ENCODE data around the gene RASGRF2. TPM values are rescaled to one million over a fixed set of nuclear protein-coding genes. Genes with fewer than 3 reads are reported as not detected.

RASGRF2 gene
- total RNA-seq, 2 experiments from 2014 or later, result 4.8 to 12.3 TPM

GRCh38 chr5:81214848-81215247 lies 254.7 kb downstream of the RASGRF2 start:
- Mint-ChIP-seq H3K4me3 (no peak overlapping the region), H3K9me3 (ENCODE audit: low read depth) (no peaks in the 10 kb centered on the region), H3K27ac (no peak overlapping the region), H3K4me1 (peaks cover 21% of the 10 kb centered on the region), H3K36me3 (peaks cover 6% of the 10 kb centered on the region), H3K27me3 (no peaks in the 10 kb centered on the region)
- no peak for DNase-seq
- CTCF ChIA-PET, result no interaction called here
- ATAC-seq, result peak; percentile 55

- no peaks in the 10 kb centered on the region for H3K27me3 Mint-ChIP-seq
- CTCF ChIA-PET, result no interaction called here
- peaks cover 6% of the 10 kb centered on the region for H3K36me3 Mint-ChIP-seq
- ATAC-seq, result no peak
- H3K4me3 Mint-ChIP-seq, result no peak overlapping the region
- no peak for DNase-seq
- peaks cover 21% of the 10 kb centered on the region for H3K4me1 Mint-ChIP-seq
- no peaks in the 10 kb centered on the region for H3K9me3 Mint-ChIP-seq (ENCODE audit: low read depth)
- H3K27ac Mint-ChIP-seq, result no peak overlapping the region
Observed at GRCh38 chr5:81216152-81216551, 256.0 kb downstream of the RASGRF2 start.

- Mint-ChIP-seq H3K4me3 (no peak overlapping the region), H3K4me1 (peaks cover 14% of the 10 kb centered on the region), H3K27me3 (no peaks in the 10 kb centered on the region), H3K36me3 (peaks cover 6% of the 10 kb centered on the region), H3K27ac (no peak overlapping the region), H3K9me3 (ENCODE audit: low read depth) (no peaks in the 10 kb centered on the region)
- no peak for ATAC-seq
- DNase-seq, result no peak
- CTCF ChIA-PET, result interaction anchor here (1.1 to 1.3 kb wide), 2 partner anchors 23 to 24 kb away, joined by 3 to 5 read pairs; no protein-coding TSS in a partner anchor
Observed at GRCh38 chr5:81219389-81219788, 259.2 kb downstream of the RASGRF2 start.

- no peaks in the 10 kb centered on the region for H3K9me3 Mint-ChIP-seq (ENCODE audit: low read depth)
- ATAC-seq (no peak), DNase-seq (no peak)
- H3K27ac Mint-ChIP-seq, result no peak overlapping the region
- no peaks in the 10 kb centered on the region for H3K27me3 Mint-ChIP-seq
- CTCF ChIA-PET, result no interaction called here
- no peak overlapping the region for H3K4me3 Mint-ChIP-seq
- no peaks in the 10 kb centered on the region for H3K4me1 Mint-ChIP-seq
- peaks cover 4% of the 10 kb centered on the region for H3K36me3 Mint-ChIP-seq
Observed at GRCh38 chr5:81222285-81222684, 262.1 kb downstream of the RASGRF2 start.

GRCh38 chr5:81225463-81225862 lies 265.3 kb downstream of the RASGRF2 start:
- Mint-ChIP-seq H3K9me3 (ENCODE audit: low read depth) (no peaks in the 10 kb centered on the region), H3K4me1 (peaks cover 2% of the 10 kb centered on the region), H3K27ac (no peak overlapping the region), H3K4me3 (no peak overlapping the region), H3K27me3 (no peaks in the 10 kb centered on the region), H3K36me3 (no peaks in the 10 kb centered on the region)
- ATAC-seq (no peak), DNase-seq (no peak)
- CTCF ChIA-PET, result interaction anchor here (0.7 kb wide), 2 partner anchors 574 to 668 kb away, joined by 4 to 7 read pairs; no protein-coding TSS in a partner anchor

GRCh38 chr5:81226286-81226685 lies 266.1 kb downstream of the RASGRF2 start:
- H3K36me3 Mint-ChIP-seq, result no peaks in the 10 kb centered on the region
- H3K27me3 Mint-ChIP-seq, result no peaks in the 10 kb centered on the region
- H3K9me3 Mint-ChIP-seq (ENCODE audit: low read depth), result no peaks in the 10 kb centered on the region
- ATAC-seq (no peak), DNase-seq (no peak)
- no peak overlapping the region for H3K27ac Mint-ChIP-seq
- H3K4me3 Mint-ChIP-seq, result no peak overlapping the region
- CTCF ChIA-PET, result no interaction called here
- peaks cover 4% of the 10 kb centered on the region for H3K4me1 Mint-ChIP-seq

- DNase-seq (no peak), ATAC-seq (no peak)
- Mint-ChIP-seq H3K27ac (no peak overlapping the region), H3K9me3 (ENCODE audit: low read depth) (no peaks in the 10 kb centered on the region), H3K36me3 (no peaks in the 10 kb centered on the region), H3K4me3 (no peak overlapping the region), H3K27me3 (no peaks in the 10 kb centered on the region), H3K4me1 (peaks cover 4% of the 10 kb centered on the region)
- CTCF ChIA-PET, result no interaction called here
Observed at GRCh38 chr5:81226949-81227348, 266.8 kb downstream of the RASGRF2 start.

DNA sequence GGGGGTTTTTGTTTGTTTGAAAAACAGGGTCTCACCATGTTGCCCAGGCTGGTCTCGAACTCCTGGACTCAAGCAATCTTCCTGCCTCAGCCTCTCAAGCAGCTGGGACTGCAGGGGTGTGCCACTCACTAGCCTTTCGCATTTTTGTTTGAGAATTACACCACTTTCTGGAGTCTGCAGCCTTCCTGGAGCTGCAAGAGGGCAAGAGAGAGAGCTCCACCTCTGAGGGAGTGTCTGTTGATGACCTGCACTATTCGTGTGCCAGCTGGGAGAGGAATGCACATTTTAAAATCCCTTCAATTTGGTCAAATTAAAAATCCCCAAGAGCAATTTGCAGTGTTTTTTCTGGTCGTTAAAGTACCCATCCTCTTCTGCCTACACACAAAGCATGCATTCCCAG lies 267.9 kb downstream of the RASGRF2 start:
- Mint-ChIP-seq H3K27me3 (no peaks in the 10 kb centered on the region), H3K27ac (no peak overlapping the region), H3K4me1 (peaks cover 4% of the 10 kb centered on the region), H3K36me3 (no peaks in the 10 kb centered on the region), H3K4me3 (no peak overlapping the region), H3K9me3 (ENCODE audit: low read depth) (no peaks in the 10 kb centered on the region)
- CTCF ChIA-PET, result no interaction called here
- DNase-seq, result no peak
- no peak for ATAC-seq

DNA sequence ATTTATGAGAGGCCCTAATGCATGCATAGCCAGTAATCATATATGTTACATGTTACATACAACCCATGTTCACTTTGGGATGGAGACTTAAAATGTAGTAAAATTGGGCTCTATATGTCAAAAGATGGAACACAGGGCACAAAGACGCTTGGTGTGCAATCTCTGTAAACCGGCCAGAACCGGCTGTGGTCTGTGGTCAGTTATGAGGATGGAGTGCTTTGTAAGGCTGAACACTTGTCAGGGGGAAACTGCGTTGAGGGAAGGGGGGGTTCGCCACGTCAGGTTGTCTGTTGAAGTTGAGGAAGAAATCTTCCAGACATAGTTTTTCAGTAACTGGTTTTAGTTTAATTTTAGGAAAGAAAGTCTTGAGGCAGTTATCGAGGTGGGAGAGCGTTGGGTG lies 270.3 kb downstream of the RASGRF2 start:
- H3K9me3 Mint-ChIP-seq (ENCODE audit: low read depth), result no peaks in the 10 kb centered on the region
- no peak for DNase-seq
- H3K36me3 Mint-ChIP-seq, result no peaks in the 10 kb centered on the region
- ATAC-seq, result no peak
- H3K4me1 Mint-ChIP-seq, result peaks cover 12% of the 10 kb centered on the region
- H3K27me3 Mint-ChIP-seq, result no peaks in the 10 kb centered on the region
- H3K4me3 Mint-ChIP-seq, result no peak overlapping the region
- no peak overlapping the region for H3K27ac Mint-ChIP-seq
- CTCF ChIA-PET, result no interaction called here

DNA sequence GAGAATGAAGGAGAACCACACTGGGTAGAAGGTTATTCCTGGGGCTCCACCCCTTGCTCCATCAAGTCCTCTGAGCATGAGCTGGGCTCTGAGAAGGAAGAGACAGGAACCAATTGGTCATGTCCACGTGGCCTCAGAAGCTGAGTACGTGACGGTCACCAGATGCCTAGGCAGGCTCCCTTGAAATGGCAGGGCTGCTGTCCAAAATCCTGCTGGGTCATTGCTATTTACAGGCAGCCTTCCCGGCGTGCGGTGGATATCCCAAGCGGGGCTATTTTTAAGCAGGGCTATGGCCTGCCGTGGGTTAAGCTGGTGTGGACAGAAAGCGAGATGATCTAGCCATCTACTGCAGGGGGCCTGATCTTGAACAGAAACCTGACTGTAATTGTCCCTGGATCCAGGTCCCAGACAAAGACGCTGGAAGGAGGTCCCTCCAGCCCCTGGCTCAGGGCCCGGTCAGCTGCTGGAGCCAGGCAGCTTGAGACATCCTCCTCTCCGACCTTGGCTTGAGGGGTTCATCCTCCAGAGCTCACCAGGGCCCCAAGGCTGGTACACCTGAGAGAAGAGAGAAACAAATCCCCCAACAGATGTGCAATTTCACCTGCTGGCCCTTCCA lies 272.4 kb downstream of the RASGRF2 start:
- CTCF ChIA-PET, result no interaction called here
- Mint-ChIP-seq H3K4me1 (peaks cover 12% of the 10 kb centered on the region), H3K27ac (no peak overlapping the region), H3K4me3 (no peak overlapping the region), H3K36me3 (no peaks in the 10 kb centered on the region), H3K9me3 (ENCODE audit: low read depth) (no peaks in the 10 kb centered on the region), H3K27me3 (no peaks in the 10 kb centered on the region)
- DNase-seq (no peak), ATAC-seq (no peak)

DNA sequence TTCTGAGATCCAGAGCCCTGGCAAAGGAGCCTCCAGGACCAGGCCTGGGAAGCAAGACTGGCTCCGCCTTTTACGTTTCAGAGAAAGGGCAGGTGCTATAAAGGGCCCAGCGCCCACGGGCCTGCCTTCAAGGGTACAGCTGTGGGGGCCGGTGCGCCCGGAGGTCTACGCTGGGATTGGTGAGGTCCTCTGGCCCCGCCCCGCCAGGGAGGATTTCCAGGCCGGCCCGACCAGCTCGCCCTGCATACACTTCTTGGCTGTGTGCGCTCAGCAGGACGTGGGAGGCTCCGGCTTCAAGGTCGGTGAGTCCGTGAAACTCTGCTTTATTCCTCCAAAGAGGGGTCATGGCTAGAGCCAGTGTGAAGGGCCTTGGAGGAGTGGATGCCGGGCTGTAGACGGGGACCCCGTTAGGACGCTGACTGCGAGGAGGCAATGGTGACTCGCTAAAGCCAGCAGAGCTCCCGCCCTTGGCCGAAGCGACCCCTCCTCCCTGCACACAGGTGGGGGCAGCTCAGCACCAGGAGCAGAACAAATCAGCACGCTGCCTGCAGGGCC lies 273.0 kb downstream of the RASGRF2 start, which contains the start of gene CKMT2:
Gene CKMT2, plus strand, starts transcription at position 243 of the 555 bp plus-strand sequence. CDS start 17,811 bp downstream, outside the sequence.
- DNase-seq, result no peak
- H3K9me3 Mint-ChIP-seq (ENCODE audit: low read depth), result no peaks in the 10 kb centered on the region
- CTCF ChIA-PET, result interaction anchor here (0.9 kb wide), 1 partner anchor 38 kb away, joined by 3 read pairs; no protein-coding TSS in a partner anchor
- peaks cover 12% of the 10 kb centered on the region for H3K4me1 Mint-ChIP-seq
- no peak within 1 kb of the TSS for H3K4me3 Mint-ChIP-seq
- no peaks in the 10 kb centered on the region for H3K27me3 Mint-ChIP-seq
- H3K36me3 Mint-ChIP-seq, result no peaks in the 10 kb centered on the region
- no peak for ATAC-seq
- H3K27ac Mint-ChIP-seq, result no peak within 1 kb of the TSS

DNA sequence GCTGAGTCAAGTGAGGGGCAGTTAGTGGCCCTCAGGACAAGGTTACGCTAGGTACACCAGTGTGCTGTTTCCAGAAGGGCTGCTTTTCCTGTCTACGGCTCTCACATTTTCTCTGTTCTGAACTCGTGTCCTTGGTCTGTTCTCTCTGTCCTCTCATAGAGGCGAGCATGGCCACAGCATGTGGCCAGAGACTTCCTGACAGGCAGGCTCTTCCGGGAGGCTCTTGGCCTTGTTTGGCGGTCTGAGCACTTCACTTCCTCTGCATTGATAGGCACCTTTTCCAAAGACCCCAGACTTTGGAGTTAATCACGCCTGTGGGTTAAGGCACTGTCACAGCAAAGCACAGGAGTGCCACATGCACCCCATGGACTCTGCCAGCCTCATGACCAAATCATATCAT lies 274.1 kb downstream of the RASGRF2 start:
- no peak for ATAC-seq
- no peaks in the 10 kb centered on the region for H3K36me3 Mint-ChIP-seq

GRCh38 chr5:81234801-81235200 lies 274.6 kb downstream of the RASGRF2 start:
- Mint-ChIP-seq H3K27me3 (no peaks in the 10 kb centered on the region), H3K4me1 (peaks cover 12% of the 10 kb centered on the region), H3K27ac (no peak overlapping the region), H3K4me3 (no peak overlapping the region), H3K36me3 (no peaks in the 10 kb centered on the region), H3K9me3 (ENCODE audit: low read depth) (no peaks in the 10 kb centered on the region)
- CTCF ChIA-PET, result no interaction called here
- ATAC-seq, result no peak
- no peak for DNase-seq

More for the DNA sequence above, 274.1 kb downstream of the RASGRF2 start:
- Mint-ChIP-seq H3K27ac (no peak overlapping the region), H3K9me3 (ENCODE audit: low read depth) (no peaks in the 10 kb centered on the region), H3K4me3 (no peak overlapping the region), H3K27me3 (no peaks in the 10 kb centered on the region), H3K4me1 (peaks cover 12% of the 10 kb centered on the region)
- DNase-seq, result no peak
- CTCF ChIA-PET, result no interaction called here

DNA sequence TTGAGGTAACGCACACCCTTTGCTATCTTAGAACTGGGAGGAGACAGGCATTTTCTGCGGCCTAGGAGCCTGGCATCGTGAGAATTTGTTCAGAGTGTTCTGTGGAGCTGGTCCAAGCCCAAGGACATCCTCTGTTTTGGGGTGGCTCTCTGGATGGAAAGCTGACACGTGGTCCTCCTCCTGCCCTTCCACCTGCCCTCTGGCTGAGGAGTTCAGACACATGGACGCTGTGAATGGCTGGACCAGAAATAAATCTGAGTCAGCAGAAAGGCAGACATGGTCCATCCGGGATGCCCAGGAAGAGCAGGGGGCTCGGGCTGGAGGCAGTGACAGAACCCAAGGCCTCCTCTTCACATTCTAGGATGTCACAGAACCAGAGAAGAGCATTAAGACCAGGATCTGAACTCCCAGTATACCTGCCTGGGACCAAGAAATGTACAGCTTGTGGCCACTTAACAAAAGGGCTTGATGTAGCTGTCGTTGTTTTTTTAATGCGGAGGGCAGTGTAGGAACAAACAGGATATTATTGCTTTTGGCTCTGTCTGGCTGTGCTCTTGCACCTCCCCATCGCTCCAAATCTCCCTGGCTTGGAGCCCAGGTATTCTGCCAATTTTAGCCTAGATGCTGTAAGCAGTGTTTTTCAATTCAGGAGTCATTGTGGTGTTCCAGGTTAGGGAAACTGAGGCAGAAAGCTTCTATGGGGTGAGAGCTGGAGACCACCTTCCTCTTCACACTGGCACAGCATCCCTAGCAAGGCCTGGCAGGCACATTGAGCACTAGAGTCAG lies 275.3 kb downstream of the RASGRF2 start:
- no peak for ATAC-seq
- no peak for DNase-seq
- Mint-ChIP-seq H3K9me3 (ENCODE audit: low read depth) (no peaks in the 10 kb centered on the region), H3K36me3 (no peaks in the 10 kb centered on the region), H3K4me1 (peaks cover 10% of the 10 kb centered on the region), H3K27me3 (no peaks in the 10 kb centered on the region), H3K4me3 (no peak overlapping the region), H3K27ac (no peak overlapping the region)
- CTCF ChIA-PET, result no interaction called here
